Heart right ventricle (tissue), 16 donors: Measurements from ENCODE around the gene ME3. TPM values are rescaled to one million over a fixed set of nuclear protein-coding genes. Genes with fewer than 3 reads are reported as not detected.
A peak's percentile ranks its signal among the peaks of the same experiment; 100 is the strongest.
"Not testable (repeated sequence)": the region's sequence is repeated elsewhere in the genome, so short reads cannot be mapped to it uniquely, and the experiment has no call there.

Experiments
- ATAC-seq, 8 donors: fragments of 200-7000 bp; cut with Tn5 transposase; one replicate each; pipeline ENCODE4 v1.9.1; 2020; ENCODE audit warnings: mild to moderate bottlenecking in 8 of 8, moderate library complexity in 8 of 8, moderate number of reproducible peaks in 1 of 8
- DNase-seq, 2 donors: peaks; one replicate each; pipeline ENCODE4 v3.0.0-alpha.2; 2020
- H3K27ac ChIP-seq, 10 donors: fragments of 200-600 bp; sonication (generic) in 2 of 10; one replicate each; pipeline versions ENCODE4 v1.5.0 to v1.8.0; 2020 to 2022; ENCODE audit warnings: mild to moderate bottlenecking in 3 of 10
- H3K27me3 ChIP-seq, 7 donors: fragments of 200-600 bp; one replicate each; pipeline ENCODE4 v1.8.0; 2021 to 2022; ENCODE audit warnings: mild to moderate bottlenecking in 2 of 7
- H3K36me3 ChIP-seq, 9 donors: fragments of 200-600 bp; sonication (generic) in 1 of 9; one replicate each; pipeline versions ENCODE4 v1.5.0 to v1.8.0; 2020 to 2022; ENCODE audit warnings: mild to moderate bottlenecking in 2 of 9
- H3K4me1 ChIP-seq, 9 donors: fragments of 200-600 bp; sonication (generic) in 1 of 9; one replicate each; pipeline versions ENCODE4 v1.5.0 to v1.8.0; 2020 to 2022; ENCODE audit warnings: mild to moderate bottlenecking in 4 of 9
- H3K4me3 ChIP-seq, 10 donors: fragments of 200-600 bp; sonication (generic) in 2 of 10; one replicate each; pipeline versions ENCODE4 v1.5.0 to v1.8.0; 2020 to 2022; ENCODE audit warnings: mild to moderate bottlenecking in 7 of 10, moderate library complexity in 2 of 10
- H3K9me3 ChIP-seq, 11 donors: fragments of 200-600 bp in 10 of 11; sonication (generic) in 2 of 11; one replicate each; pipeline versions ENCODE4 v1.5.0 to v1.8.0; 2013 to 2022; ENCODE audit warnings: mild to moderate bottlenecking in 2 of 11, control low read depth in 1 of 11, moderate library complexity in 1 of 11
- WGBS, 2 donors: extraction: QIAGEN DNeasy Blood & Tissue Kit; methylation state at CpG; one replicate each; pipeline ENCODE4 v1.1.7; 2013; ENCODE audit warnings: inconsistent platforms in 1 of 2; 5-methylcytosine and 5-hydroxymethylcytosine counted together
- intact Hi-C, 10 donors: fragments of 100-400 bp; cut with DNase I; formaldehyde crosslinking; loops; one replicate each; pipeline versions ENCODE4 v1.11.1 to v1.14.2; 2022
- polyA plus RNA-seq, 2 donors: library from polyadenylated mRNA; stranded (reverse); fragments of 200-250 nt; gene quantifications; one replicate each; pipeline ENCODE4 v1.2.3, GENCODE V29; 2013
- total RNA-seq, 10 donors: library from RNA; stranded (reverse); fragmentation: NEBNext Ultra II Directional in 3 of 10; extraction: Animal tissue kit (Norgen Biotek cat#: 25700) in 3 of 10; gene quantifications; one replicate each; pipeline versions ENCODE4 v1.2.1 to v1.2.4, GENCODE V29; 2021 to 2023
- TF ChIP-seq, protein P1 (sequence below), 9 donors: fragments of 200-600 bp; sonication (generic) in 2 of 9; IDR thresholded peaks; one replicate each; pipeline versions ENCODE4 v1.5.0 to v1.8.0; 2021 to 2022; ENCODE audit warnings: antibody characterized with exemption in 9 of 9, mild to moderate bottlenecking in 5 of 9, moderate library complexity in 1 of 9
- donor health status: Arrhythmogenic right ventricular cardiomyopathy.
- donor health status: ischemic (EF 13 %, LVEDD 7.1; RV severe dilation, severe dysfunction).
- donor health status: healthy with polysubstance abuse.
- donor health status: DM: no; HTN: yes; CAD: no.
- donor health status: DM: no; HTN: no; CAD: no.
- donor health status: ischemic (EF 25% LVEDD 6.9; RV normal size, moderate dysfunction).
- donor health status: ischemic (EF 25% LVEDD 5.7; RV mildly dilated, moderate dysfunction).
- donor health status: healthy.
- donor health status: DM: yes; HTN: yes; CAD: no.
- donor health status: Ischemic cardiomyopathy.
- donor health status: ischemic (EF 35%, LVEDD 5.7; RV mildly dilated, moderate dysfunction).
- donor health status: nonischemic (EF 11% LVEDD 7.7; RV severe dilation, severe dysfunction).
- donor health status: DM: yes; HTN: yes; CAD: no.
- donor health status: PGD.
- donor health status: ischemic (EF 29% LVEDD 5.4; RV normal size, mild dysfunction).
- donor health status: nonischemic (EF 23%, LVEDD 6.1; RV moderate dilation, normal function).

ME3 gene
- total and polyA plus RNA-seq, 12 donors = 17.2 to 46.8 (median 33.7) TPM

DNA sequence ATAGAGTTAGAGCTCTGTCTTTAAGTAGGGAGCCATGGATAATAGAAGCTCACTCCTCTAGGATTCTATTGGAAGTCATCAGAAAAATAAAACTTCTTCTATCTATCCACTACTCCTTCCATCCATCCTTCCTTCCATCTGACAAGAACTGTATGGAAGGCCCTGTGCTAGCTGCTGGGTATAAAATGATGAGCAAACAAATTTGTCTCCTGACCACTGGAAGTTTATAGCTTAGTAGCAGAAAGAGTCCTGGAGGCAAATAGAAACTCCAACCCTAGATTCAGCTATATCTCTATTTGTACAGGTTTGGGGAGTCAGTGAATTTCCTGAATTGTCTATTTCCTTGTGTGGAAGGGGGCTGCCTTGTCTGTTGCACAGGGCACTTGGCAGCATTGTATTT, 136.6 kb downstream of the ME3 start:
- ATAC-seq = no peak
- H3K36me3 ChIP-seq = no peaks in the 10 kb centered on the region
- H3K27ac ChIP-seq = no peak overlapping the region
- no peaks in the 10 kb centered on the region for H3K4me1 ChIP-seq
- no peak overlapping the region for H3K4me3 ChIP-seq
- no peaks in the 10 kb centered on the region for H3K27me3 ChIP-seq
- TF ChIP-seq, protein P1, sequence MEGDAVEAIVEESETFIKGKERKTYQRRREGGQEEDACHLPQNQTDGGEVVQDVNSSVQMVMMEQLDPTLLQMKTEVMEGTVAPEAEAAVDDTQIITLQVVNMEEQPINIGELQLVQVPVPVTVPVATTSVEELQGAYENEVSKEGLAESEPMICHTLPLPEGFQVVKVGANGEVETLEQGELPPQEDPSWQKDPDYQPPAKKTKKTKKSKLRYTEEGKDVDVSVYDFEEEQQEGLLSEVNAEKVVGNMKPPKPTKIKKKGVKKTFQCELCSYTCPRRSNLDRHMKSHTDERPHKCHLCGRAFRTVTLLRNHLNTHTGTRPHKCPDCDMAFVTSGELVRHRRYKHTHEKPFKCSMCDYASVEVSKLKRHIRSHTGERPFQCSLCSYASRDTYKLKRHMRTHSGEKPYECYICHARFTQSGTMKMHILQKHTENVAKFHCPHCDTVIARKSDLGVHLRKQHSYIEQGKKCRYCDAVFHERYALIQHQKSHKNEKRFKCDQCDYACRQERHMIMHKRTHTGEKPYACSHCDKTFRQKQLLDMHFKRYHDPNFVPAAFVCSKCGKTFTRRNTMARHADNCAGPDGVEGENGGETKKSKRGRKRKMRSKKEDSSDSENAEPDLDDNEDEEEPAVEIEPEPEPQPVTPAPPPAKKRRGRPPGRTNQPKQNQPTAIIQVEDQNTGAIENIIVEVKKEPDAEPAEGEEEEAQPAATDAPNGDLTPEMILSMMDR (IDR thresholded peaks at IDR 0.05) = no peak
- peaks cover 0 to 6% (median 0%) of the 10 kb centered on the region in 11 donors for H3K9me3 ChIP-seq
- intact Hi-C loops = loop anchor here in 1 of 10 donors (5.0 kb wide), 1 partner anchor 33 kb away; no protein-coding TSS in a partner anchor
- DNase-seq = no peak

DNA sequence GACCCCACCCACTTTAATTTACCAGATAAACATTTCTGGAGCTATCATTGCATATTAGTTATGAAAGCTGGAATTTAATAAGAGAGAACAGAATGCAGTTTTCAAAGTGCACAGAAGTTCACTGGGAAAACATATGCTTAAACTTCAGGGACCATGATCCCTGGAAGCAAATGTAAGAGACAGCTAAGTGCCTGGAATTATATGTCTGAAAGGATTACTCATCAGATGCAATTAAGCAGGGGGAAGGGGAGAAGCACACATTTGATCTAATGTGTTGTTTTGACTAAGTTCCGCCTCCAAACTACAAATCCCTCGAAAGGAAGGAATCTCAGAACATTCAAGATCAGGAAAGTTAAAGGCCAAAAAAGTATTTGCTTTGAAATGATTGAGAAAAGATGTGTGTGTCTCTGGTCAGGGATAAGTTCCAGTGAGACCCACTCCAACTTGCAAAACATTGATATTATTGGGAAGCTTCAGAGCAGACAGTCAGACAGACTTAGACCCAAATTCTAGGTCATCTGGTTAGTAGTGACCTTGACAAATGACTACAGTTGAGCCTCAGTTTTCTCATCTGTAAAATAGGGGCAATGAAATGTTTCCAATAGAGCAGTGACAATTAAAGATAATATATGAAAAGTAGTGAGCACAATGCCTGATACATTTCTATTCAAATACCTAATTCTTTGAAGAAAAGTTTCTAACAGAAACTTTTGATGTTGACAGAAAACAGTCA, 147.6 kb downstream of the ME3 start:
- ATAC-seq = no peak
- WGBS, 2 donors = 78 to 84% methylated on average over 2 of the region's 2 CpGs
- peak overlapping the region in 4 of 10 donors; percentile 4 to 55 (median 34) for H3K27ac ChIP-seq

DNA sequence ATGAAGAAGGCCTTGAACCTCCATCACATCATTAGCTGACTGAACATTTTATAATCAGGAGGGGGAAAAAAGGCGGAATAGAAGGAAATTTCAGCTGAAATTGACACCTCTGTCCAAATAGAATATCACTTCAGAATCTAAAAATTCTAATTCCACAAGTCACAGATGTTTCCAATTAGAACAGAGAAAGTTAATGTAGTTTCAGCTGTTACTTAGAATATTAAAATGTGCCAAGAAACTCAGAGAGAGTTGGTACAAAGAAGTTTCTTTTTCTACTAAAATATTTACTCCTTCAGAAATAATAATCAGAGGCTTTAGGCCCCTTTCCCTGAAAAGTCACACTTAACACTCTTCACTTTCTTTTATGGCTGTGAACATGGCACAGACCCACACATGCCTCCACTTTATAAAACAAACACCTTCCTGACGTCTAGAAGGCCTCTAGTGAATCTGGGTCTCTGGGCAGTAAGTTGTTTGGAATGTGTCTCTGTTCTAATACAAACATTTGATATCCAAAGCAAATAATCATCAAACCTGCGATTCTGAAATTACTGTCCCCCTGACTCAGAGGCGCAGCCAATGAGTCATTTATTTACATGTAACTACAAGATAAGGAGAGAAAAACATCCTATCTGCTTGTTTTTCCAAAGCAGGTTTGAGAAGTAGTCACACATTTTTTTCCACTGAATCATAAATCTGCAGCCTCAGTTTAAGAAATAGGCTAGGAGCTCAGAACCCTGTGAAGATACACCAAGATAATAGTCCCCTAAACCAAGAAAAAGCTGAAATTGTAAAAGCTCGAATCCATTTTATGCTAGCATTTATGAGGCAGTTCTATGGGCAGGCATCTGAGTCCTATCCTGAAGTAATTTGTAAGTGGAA, 148.4 kb downstream of the ME3 start:
- Histone ChIP-seq H3K4me1 (peaks cover 9 to 36% (median 28%) of the 10 kb centered on the region in 9 donors), H3K9me3 (peaks cover 0 to 27% (median 0%) of the 10 kb centered on the region in 11 donors), H3K4me3 (no peak overlapping the region), H3K27ac (peak overlapping the region in 7 of 10 donors; percentile 4 to 55 (median 27)), H3K27me3 (no peaks in the 10 kb centered on the region), H3K36me3 (no peaks in the 10 kb centered on the region)
- ATAC-seq (peak in 6 of 8 donors; percentile 35 to 64 (median 50)), DNase-seq (no peak)
- intact Hi-C loops = no loop called here
- WGBS, 2 donors = 64 to 67% methylated on average over 5 of the region's 5 CpGs
- TF ChIP-seq, protein P1 (IDR thresholded peaks at IDR 0.05) = no peak

More for the DNA sequence above, 147.6 kb downstream of the ME3 start:
- intact Hi-C loops = no loop called here
- no peaks in the 10 kb centered on the region for H3K27me3 ChIP-seq
- TF ChIP-seq, protein P1 (IDR thresholded peaks at IDR 0.05) = no peak
- H3K4me3 ChIP-seq = no peak overlapping the region
- H3K36me3 ChIP-seq = no peaks in the 10 kb centered on the region
- peaks cover 4 to 28% (median 20%) of the 10 kb centered on the region in 9 donors for H3K4me1 ChIP-seq
- H3K9me3 ChIP-seq = peaks cover 0 to 27% (median 0%) of the 10 kb centered on the region in 11 donors
- DNase-seq = no peak

DNA sequence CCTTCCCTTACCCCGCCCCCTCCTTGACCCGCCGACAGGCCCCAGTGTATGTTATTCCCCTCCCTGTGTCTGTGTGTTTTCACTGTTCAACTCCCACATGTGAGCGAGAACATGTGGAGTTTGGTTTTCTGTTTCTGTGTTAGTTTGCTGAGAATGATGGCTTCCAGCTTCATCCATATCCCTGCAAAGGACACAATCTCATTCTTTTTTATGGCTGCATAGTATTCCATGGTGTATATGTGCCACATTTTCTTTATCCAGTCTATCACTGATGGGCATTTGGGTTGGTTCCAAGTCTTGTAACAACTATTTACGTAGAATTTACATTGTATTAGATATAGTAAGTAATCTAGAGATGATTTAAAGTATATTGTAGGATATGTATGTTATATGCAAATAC, 149.9 kb downstream of the ME3 start:
- ATAC-seq, H3K36me3 ChIP-seq, H3K27me3 ChIP-seq, H3K27ac ChIP-seq, H3K4me3 ChIP-seq, DNase-seq, intact Hi-C loops: not testable (repeated sequence)
- peaks cover 0 to 20% (median 0%) of the 10 kb centered on the region in 11 donors for H3K9me3 ChIP-seq
- whole genome bisulfite sequencing, 2 donors = 95 to 96% methylated on average over 5 of the region's 5 CpGs
- H3K4me1 ChIP-seq = peaks cover 9 to 45% (median 33%) of the 10 kb centered on the region in 9 donors
